B cell (primary cell): ENCODE data around the gene AUTS2.

ENCODE experiments used
- CTCF ChIP-seq: fragments of 200-600 bp; IDR thresholded peaks from one replicate; pipeline ENCODE4 v1.8.0; 2022; ENCODE audit warnings: antibody characterized with exemption, mild to moderate bottlenecking
- EZH2 ChIP-seq: IDR thresholded peaks from 2 replicates; pipeline ENCODE4 v1.6.1; 2012; ENCODE audit warnings: borderline replicate concordance, low read depth, mild to moderate bottlenecking, moderate library complexity, low read length; ENCODE audit not compliant: insufficient read depth, poor library complexity, severe bottlenecking

- TF ChIP-seq CTCF (no peak), EZH2 (no peak)
Observed at GRCh38 chr7:70743531-70744325, 1145.5 kb downstream of the AUTS2 start.
